K562 (cell line): ENCODE measurements around the gene REX1BD. TPM values are rescaled to one million over a fixed set of nuclear protein-coding genes. Genes with fewer than 3 reads are reported as not detected.
A peak's percentile ranks its signal among the peaks of the same experiment; 100 is the strongest.

ENCODE experiments used
- BCOR ChIP-seq: fragments of 450-650 bp; IDR thresholded peaks from 2 replicates; pipeline ENCODE4 v1.6.1; 2016
- E2F4 ChIP-seq: sonication (generic); formaldehyde crosslinking; IDR thresholded peaks from 2 replicates; pipeline ENCODE4 v1.8.0; 2022; ENCODE audit warnings: mild to moderate bottlenecking, low read depth, missing genetic modification reagents
- ESRRA ChIP-seq: fragments of 450-650 bp; IDR thresholded peaks from 2 replicates; pipeline ENCODE4 v1.6.1; 2014; ENCODE audit warnings: low read depth, mild to moderate bottlenecking, moderate library complexity, borderline replicate concordance
- JUND ChIP-seq, 2 experiments: IDR thresholded peaks; 2 replicates in 1 of 2; 3 replicates in 1 of 2; pipeline ENCODE4 v1.6.1; 2011; ENCODE audit warnings: borderline replicate concordance in 2 of 2, low read depth in 2 of 2, low read length in 2 of 2, improper control_type of control experiment in 1 of 2, missing biosample characterization in 1 of 2, missing genetic modification characterization in 1 of 2, missing genetic modification reagents in 1 of 2
- MEIS2 ChIP-seq: fragments of 450-650 bp; IDR thresholded peaks from 2 replicates; pipeline ENCODE4 v1.6.1; 2014; ENCODE audit warnings: mild to moderate bottlenecking; ENCODE audit not compliant: partially characterized antibody
- MYNN ChIP-seq, 2 experiments: sonication (generic); formaldehyde crosslinking in 1 of 2; IDR thresholded peaks; 2 replicates each; pipeline versions ENCODE4 v1.5.0 to v1.6.1; 2016 to 2020; ENCODE audit warnings: antibody characterized with exemption in 1 of 2, missing genetic modification reagents in 1 of 2
- NEUROD1 ChIP-seq: fragments of 150-350 bp; IDR thresholded peaks from 2 replicates; pipeline ENCODE4 v1.6.1; 2014; ENCODE audit warnings: borderline replicate concordance, low read length, low read depth; ENCODE audit not compliant: partially characterized antibody
- SLC30A9 ChIP-seq: fragments of 250-450 bp; sonication (Bioruptor Pico); IDR thresholded peaks from 2 replicates; pipeline ENCODE4 v1.8.0; 2022; ENCODE audit warnings: mild to moderate bottlenecking, moderate library complexity
- SPI1 ChIP-seq: IDR thresholded peaks from 2 replicates; pipeline ENCODE4 v1.6.1; 2011; ENCODE audit warnings: low read depth, low read length, control low read depth, borderline replicate concordance
- TAF15 ChIP-seq: fragments of 200-400 bp; formaldehyde crosslinking; IDR thresholded peaks from 2 replicates; pipeline ENCODE4 v1.6.1; 2017; ENCODE audit warnings: mild to moderate bottlenecking, low read depth, low read length, moderate library complexity
- XRCC4 ChIP-seq: IDR thresholded peaks from one replicate; pipeline ENCODE4 v1.6.1; 2011; ENCODE audit not compliant: insufficient read depth, insufficient read length; ENCODE audit errors: extremely low read depth
- ZKSCAN3 ChIP-seq: fragments of 250-450 bp; sonication (Bioruptor Pico); IDR thresholded peaks from 2 replicates; pipeline ENCODE4 v1.4.0; 2020
- ZNF717 ChIP-seq: fragments of 250-450 bp; sonication (Bioruptor Pico); IDR thresholded peaks from 2 replicates; pipeline ENCODE4 v1.5.0; 2021
- polyA plus RNA-seq, 8 experiments: library from polyadenylated mRNA; depleted of rRNA in 4 of 8; stranded (reverse) in 5 of 8; unstranded in 3 of 8; fragments of >200 nt; fragmentation: Nextera tagmentation in 2 of 8; fragmentation: Illumina TruSeq in 1 of 8; extraction: Ambion mirVana in 2 of 8; extraction: Trizol in 1 of 8; gene quantifications; 2 replicates each; pipeline versions ENCODE4 v1.2.1 to v1.2.3, GENCODE V29; 2011 to 2014; ENCODE audit warnings: inconsistent platforms in 1 of 8, missing spikeins in 1 of 8
- total RNA-seq, 7 experiments: library from RNA; depleted of rRNA in 6 of 7; stranded (reverse); fragments of >200 nt in 6 of 7; fragmentation: Illumina TruSeq in 2 of 7; extraction: Trizol in 2 of 7; gene quantifications; 2 replicates each; pipeline versions ENCODE4 v1.2.1 to v1.2.3, GENCODE V29; 2011 to 2021; ENCODE audit warnings: low replicate concordance in 1 of 7
- TF ChIP-seq, protein P1 (sequence below): fragments of 450-650 bp; IDR thresholded peaks from 2 replicates; pipeline ENCODE4 v1.6.1; 2016; ENCODE audit warnings: mild to moderate bottlenecking, moderate library complexity

REX1BD gene
- total and polyA plus RNA-seq, 9 of the 15 experiments (the other 6 are each of a cell fraction or from before 2014, with no cell fraction given): 1.9 to 136 (median 13.8) TPM

GRCh38 chr19:18590273-18591272, 2.0 kb downstream of the REX1BD start (continued):
- TF ChIP-seq ESRRA (no peak), TAF15 (no peak), NEUROD1 (no peak), ZNF717 (CRISPR knock-in tag) (no peak), E2F4 (CRISPR knock-in tag) (no peak), SLC30A9 (CRISPR knock-in tag) (no peak), JUND (IDR thresholded peaks at IDR 0.05; ENCODE audit: borderline replicate concordance, low read depth, low read length) (no peak), JUND (tag; IDR thresholded peaks at IDR 0.05; ENCODE audit: borderline replicate concordance, low read depth, low read length) (no peak), ZKSCAN3 (no peak), MEIS2 (no peak), XRCC4 (no peak), MYNN (IDR thresholded peaks at IDR 0.05) (0 out of 2 replicates have a peak, but pooled peaks have one; percentile 21), MYNN (CRISPR knock-in tag; IDR thresholded peaks at IDR 0.05) (no peak), BCOR (no peak), SPI1 (no peak)
- TF ChIP-seq, protein P1, sequence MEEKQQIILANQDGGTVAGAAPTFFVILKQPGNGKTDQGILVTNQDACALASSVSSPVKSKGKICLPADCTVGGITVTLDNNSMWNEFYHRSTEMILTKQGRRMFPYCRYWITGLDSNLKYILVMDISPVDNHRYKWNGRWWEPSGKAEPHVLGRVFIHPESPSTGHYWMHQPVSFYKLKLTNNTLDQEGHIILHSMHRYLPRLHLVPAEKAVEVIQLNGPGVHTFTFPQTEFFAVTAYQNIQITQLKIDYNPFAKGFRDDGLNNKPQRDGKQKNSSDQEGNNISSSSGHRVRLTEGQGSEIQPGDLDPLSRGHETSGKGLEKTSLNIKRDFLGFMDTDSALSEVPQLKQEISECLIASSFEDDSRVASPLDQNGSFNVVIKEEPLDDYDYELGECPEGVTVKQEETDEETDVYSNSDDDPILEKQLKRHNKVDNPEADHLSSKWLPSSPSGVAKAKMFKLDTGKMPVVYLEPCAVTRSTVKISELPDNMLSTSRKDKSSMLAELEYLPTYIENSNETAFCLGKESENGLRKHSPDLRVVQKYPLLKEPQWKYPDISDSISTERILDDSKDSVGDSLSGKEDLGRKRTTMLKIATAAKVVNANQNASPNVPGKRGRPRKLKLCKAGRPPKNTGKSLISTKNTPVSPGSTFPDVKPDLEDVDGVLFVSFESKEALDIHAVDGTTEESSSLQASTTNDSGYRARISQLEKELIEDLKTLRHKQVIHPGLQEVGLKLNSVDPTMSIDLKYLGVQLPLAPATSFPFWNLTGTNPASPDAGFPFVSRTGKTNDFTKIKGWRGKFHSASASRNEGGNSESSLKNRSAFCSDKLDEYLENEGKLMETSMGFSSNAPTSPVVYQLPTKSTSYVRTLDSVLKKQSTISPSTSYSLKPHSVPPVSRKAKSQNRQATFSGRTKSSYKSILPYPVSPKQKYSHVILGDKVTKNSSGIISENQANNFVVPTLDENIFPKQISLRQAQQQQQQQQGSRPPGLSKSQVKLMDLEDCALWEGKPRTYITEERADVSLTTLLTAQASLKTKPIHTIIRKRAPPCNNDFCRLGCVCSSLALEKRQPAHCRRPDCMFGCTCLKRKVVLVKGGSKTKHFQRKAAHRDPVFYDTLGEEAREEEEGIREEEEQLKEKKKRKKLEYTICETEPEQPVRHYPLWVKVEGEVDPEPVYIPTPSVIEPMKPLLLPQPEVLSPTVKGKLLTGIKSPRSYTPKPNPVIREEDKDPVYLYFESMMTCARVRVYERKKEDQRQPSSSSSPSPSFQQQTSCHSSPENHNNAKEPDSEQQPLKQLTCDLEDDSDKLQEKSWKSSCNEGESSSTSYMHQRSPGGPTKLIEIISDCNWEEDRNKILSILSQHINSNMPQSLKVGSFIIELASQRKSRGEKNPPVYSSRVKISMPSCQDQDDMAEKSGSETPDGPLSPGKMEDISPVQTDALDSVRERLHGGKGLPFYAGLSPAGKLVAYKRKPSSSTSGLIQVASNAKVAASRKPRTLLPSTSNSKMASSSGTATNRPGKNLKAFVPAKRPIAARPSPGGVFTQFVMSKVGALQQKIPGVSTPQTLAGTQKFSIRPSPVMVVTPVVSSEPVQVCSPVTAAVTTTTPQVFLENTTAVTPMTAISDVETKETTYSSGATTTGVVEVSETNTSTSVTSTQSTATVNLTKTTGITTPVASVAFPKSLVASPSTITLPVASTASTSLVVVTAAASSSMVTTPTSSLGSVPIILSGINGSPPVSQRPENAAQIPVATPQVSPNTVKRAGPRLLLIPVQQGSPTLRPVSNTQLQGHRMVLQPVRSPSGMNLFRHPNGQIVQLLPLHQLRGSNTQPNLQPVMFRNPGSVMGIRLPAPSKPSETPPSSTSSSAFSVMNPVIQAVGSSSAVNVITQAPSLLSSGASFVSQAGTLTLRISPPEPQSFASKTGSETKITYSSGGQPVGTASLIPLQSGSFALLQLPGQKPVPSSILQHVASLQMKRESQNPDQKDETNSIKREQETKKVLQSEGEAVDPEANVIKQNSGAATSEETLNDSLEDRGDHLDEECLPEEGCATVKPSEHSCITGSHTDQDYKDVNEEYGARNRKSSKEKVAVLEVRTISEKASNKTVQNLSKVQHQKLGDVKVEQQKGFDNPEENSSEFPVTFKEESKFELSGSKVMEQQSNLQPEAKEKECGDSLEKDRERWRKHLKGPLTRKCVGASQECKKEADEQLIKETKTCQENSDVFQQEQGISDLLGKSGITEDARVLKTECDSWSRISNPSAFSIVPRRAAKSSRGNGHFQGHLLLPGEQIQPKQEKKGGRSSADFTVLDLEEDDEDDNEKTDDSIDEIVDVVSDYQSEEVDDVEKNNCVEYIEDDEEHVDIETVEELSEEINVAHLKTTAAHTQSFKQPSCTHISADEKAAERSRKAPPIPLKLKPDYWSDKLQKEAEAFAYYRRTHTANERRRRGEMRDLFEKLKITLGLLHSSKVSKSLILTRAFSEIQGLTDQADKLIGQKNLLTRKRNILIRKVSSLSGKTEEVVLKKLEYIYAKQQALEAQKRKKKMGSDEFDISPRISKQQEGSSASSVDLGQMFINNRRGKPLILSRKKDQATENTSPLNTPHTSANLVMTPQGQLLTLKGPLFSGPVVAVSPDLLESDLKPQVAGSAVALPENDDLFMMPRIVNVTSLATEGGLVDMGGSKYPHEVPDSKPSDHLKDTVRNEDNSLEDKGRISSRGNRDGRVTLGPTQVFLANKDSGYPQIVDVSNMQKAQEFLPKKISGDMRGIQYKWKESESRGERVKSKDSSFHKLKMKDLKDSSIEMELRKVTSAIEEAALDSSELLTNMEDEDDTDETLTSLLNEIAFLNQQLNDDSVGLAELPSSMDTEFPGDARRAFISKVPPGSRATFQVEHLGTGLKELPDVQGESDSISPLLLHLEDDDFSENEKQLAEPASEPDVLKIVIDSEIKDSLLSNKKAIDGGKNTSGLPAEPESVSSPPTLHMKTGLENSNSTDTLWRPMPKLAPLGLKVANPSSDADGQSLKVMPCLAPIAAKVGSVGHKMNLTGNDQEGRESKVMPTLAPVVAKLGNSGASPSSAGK: peak; percentile 49
